ENCODE results near the gene UBAP1L.
"Not testable (repeated sequence)": the region's sequence is repeated elsewhere in the genome, so short reads cannot be mapped to it uniquely, and the experiment has no call there.

Gene UBAP1L

DNA sequence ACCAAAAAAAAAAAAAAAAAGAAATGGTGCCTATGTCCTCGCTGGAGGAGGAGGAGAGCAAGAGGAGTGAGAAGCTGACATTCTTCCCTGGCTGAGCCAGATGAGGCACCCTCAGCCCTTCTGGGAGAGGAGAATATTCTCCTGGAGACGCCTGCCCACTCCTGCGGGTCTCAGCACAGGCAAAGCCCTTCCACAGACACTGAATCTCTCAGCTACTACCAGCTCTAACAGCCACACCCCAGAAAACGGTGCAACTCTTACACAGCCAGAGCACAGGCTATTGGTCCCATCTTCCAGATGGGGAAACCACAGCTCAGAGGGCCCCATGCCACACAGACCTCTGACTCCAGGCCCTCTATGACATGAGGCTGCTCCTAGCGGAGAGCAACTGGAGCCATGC lies 52.9 kb downstream of the UBAP1L start:
- no peak for DNase-seq

DNA sequence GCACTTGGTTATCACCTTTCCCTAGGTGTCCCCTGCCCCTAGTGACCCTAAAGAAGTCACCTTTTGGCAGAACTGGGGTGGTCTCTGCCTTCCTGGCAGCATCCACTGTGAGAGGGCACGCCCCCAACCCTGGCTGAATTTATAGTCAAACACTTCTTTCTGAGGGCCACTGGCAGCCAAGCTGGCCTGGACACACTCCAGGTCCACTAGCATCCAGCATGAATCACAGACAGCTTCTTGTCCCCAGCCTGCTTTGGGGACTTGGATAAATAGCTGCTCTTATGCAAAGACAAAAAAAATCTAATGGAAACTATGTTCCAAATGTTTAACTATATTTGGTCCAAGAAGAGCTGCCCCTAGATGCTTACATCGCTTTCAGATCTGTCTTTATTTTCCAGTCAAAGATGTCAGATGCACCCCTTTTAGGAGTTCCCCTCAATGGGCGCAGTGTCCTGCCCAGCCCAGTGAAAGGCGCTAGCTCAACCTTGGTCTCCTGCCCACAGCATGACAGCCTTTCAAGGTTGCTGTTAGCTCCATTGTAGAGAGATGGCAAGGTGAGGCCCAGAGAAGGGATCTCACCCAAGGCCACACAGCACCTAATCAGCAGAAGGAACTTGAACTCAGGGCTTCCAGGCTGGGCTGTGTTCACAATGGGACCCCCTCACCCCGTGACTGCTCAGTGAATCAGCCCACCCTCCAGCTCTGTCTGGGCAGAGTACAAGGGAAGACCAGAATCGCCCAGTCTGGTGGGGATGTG lies 54.2 kb downstream of the UBAP1L start:
- DNase-seq, result no peak

DNA sequence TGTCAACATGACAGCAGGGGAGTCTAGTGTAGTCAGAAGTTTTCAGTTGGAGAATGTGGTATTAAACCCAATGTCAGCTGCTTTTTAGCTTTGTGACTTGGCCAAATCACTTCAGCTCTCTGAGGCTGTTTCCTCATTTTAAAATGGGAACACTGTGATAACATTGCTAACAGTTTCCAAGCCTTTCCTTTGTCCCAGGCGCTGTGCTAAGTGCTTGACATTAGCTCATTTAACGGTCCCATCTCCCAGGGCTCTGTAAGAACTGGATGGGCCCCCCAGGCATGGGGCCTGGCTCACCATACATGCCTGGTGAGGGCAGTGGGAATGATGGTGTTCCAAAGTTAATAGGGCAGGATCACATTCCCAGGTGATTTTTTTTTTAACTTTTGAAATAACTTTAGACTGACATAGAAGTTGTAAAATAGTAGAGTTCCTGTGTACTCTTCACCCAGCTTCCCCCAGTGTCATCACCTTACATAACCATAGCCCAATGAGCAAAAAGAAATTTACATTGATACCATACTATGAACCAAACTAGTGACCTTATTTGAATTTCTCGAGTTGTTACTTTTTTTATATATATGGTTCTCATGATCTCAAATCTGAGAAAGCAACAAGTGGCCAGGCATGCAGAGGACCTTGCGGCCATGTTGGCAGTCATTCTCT lies 54.9 kb downstream of the UBAP1L start:
- no peak for DNase-seq

DNA sequence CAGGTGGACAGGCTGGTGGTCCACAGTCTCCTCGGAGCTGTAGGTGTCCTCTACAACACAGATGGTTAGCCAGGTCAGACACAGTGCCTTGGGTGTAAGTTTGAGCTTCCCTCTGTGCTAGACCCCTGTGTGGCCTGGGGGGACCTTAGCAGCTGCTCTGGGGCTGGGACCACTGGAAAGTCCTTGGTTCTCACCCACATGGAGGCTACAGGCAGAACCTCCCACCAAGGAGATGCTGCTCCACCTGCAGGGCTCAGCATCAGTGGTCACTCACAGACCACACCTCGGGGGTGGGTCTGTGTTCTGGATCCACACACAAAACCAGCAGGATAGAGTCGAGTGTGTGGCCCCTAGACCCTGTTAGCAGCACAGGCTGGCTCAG lies 55.6 kb downstream of the UBAP1L start:
- no peak for DNase-seq

DNA sequence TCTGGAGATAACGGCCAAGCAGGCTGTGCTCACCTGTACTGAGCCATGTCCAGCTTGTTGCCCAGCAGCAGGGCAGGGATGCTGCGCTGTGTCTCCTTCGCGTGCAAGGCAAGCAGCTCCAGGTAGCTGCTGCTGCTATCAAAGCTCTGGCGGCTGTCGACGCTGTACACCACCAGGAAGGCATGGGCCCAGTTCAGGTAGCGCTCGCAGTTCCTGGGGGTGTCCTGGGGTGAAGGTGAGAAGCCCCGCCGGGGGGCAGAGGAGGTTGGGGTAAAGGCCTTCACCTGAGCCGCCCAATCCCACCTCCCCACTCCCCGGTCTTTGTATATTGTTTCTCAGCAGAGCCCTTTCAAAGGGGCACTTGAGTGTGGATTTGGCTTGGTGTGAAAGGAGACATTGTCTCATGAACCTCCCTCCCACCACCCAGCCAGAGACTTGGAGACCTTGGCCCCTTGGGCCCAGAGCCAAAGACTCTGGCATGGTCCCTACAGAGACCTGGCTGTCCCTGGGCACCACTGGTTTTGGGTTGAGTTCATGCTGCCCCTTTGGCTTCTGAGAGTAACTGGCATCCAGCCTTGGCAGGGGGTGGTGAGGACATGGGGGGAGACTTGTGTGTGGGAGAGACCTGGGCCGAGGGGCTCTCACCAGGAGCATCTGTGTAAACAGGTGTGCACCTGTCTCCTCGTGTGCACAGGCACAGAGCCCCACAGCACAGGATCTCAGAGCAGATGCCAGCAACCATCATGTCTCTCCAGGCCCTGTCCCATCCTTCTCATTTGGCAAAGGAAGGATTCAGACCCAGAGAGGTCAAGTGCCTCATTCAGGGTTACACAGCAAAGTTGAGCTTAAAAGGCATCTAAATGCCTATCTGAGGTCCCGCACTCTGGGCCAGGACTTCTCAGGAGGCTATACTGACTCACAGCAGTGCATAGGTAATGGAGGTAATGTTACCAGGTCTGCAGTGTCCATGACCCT lies 56.3 kb downstream of the UBAP1L start:
- DNase-seq, result no peak

DNA sequence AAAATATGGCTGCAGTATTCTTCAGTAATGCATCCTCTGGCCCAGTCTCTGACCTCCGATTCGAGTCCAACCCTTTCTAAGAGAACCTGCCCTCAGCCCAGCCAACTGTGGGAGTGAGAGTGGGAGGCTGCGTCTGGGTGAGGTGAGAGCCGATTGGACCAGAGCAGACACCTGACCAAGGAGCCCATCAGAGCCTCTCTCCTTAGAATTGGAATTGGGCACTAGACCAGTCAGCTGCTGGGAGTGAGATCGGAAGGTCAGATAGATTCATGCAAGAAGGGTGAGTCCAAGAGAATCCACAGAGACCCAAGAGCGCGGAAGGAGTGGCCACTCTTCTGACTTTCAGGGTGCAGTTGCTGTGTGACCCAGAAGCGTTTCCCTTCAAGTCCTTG lies 57.5 kb downstream of the UBAP1L start:
- DNase-seq, result no peak

DNA sequence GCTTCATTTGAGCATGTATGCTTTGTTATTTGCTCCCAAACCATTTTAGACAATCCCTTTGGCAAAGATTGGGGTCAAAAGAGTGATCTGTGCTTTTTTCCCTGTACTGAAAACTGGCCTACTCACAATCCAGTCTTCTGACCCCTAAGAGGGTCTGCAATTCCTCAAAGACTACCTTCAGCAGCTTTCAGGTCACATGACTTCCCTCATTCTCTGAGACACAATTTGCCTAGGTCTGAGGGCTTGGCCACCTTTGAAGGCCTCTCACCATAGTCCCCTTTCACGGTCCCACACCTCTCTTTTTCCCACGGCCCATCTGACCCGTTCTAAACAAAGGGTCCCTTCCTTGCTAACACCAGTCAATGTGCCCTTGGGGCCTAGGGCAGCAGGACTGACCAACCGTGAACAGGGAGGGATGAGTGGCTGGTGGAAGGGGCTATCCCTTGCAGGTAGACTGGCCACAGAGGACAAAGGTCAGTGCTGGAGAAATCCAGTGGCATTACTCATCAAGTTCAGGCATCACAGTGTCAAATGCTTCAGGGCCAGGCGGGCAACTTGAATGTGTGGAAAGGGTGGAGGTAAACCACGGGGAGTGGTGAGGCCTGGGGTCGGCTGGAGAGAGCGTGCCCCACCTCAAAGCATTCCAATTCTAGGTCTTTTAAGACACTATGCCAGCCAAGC lies 58.0 kb downstream of the UBAP1L start:
- DNase-seq, result no peak

DNA sequence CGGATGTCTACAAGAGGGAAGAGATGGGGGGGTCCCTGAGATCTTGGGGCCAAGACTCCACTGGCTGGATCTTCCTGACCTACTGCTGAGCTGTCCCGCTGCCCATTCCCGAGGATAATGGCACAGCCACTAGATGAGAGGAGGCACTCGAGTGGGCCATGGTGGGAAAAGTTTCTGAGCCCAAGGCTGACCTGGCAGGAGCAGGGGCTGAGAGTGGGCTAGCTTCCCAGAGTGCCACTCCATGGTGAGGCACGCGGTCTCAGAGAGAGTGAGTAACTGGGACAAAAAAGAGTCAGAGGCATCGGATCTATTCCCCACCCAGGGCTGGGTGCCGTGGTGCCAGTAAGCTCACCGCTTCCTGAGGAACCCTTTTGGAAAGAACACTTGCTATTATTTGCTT lies 58.9 kb downstream of the UBAP1L start:
- DNase-seq, result no peak

DNA sequence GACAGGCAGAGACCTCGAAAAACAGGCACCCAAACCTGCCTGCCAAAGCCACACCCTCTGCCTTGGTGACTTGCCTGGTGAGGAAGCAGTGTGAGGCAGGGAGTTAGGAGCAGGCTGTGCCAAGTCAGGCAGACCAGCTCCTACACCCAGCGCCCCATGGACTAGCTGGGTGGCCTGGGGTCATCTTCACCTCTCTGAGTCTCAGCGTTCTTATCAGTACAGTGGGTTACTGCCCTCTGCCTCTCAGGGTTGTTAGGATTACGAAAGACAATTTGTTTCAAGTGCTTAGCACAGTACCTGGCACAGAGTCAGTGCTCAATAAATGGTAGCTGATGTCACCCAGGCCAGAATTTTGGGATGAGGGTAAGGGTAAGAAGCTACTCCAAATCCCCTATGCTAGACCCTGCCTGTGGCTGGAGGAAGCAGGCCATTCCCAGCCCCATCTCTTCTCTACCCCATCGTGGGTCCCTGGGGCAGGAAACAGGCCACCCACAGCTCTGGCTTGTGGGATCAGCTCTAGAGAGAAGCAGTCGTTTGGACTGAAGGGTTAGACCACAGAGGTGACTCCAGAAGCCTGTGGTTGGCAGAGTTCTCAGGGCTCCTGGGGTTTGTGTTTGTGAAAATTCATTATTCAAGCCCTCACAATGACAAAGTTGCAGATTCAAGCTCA lies 59.7 kb downstream of the UBAP1L start:
- no peak for DNase-seq

DNA sequence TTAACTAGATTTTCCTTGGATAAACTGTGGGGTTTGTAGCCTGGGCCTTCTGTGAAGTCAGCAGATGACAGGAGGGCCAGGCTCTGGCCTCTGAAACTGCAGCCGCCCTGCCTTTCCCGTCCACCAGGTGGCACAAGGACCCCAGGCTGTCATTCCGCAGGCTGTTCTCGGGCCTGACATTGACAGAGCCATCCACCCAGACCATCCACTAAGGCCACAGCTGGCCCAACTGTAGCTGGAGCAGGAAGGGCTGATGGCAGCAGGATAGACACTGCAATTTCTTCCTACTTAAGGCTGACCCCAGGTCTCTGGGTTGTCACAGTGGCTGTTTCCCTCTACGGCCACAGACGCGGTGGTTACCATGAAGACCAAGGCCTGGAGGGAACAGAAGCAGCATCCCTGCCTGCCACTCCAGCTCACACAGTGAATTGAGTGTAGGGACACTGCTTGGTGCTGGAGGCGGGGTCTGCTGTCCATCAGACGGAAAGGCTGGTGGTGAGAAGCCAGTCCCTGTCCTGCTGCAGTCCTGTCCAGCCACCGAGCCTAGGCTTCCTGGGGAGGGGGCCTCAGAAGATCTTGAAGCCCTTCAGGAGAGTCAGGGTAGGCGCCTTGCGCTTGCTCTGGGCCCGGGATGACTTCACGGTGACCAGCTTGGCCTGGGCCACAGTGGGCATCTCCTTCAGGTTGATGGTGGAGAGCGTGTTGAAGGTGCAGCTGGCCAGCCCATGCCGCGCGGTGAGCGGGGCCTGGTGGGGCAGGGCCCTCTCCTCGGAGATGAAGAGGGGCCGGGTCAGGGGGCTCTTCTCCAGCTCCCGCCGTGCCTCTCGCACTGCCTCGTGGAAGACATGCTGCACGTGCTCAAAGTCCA lies 60.4 kb downstream of the UBAP1L start:
- DNase-seq, result peak; percentile 40

DNA sequence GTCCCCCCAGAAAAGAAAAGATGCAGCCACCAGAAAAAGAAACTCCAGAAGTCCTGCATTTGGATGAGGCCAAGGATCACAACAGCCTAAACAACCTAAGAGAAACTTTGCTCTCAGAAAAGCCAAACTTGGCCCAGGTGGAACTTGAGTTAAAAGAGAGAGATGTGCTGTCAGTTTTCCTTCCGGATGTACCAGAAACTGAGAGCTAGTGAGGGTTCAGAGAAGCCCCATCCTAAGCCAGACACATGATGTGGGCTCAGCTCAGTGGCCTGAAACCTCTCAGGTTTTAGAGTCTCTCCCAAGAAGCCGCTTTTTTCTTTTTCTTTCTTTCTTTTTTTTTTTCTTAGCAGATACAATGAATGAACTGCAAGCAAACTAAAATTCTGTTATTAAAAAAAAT lies 62.0 kb downstream of the UBAP1L start:
- no peak for DNase-seq

DNA sequence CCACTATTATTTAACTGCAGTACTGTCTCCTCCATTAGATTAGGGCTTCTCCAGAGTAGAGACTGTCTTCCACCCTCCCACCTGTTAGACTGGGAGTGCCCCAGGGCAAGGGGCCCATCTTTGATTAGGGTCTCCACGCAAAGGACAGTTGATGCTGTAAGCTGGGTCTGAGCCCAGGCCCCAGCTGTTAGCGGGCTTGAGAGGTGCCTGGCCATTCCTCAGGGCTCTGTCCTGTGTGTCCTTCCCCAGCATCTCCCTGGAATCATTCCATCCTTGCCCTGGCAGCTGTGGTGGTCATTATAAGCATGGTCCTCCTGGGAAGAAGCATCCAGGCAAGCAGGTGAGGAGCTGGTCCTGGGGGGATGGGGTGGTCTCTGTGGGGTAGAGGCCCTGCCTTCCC lies 63.7 kb downstream of the UBAP1L start:
- no peak for DNase-seq

DNA sequence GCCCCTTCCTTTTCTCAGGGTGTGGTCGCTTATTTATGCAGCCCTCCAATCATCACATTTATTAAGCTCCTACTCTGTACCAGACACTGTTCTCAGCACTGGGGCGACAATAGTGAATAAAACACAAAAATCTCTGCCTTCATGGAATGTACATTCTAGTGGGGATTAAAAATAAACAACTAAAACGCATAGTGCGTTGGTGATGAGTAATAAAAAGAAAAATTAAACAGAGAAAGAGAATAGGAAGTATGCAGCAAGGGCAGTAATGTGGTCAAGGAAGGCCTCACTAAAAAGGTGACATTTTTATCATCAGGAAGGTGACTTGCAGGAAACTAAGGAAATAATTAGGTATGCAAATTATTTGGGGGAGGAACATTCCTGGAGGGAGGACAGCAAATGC lies 64.7 kb downstream of the UBAP1L start:
- no peak for DNase-seq

DNA sequence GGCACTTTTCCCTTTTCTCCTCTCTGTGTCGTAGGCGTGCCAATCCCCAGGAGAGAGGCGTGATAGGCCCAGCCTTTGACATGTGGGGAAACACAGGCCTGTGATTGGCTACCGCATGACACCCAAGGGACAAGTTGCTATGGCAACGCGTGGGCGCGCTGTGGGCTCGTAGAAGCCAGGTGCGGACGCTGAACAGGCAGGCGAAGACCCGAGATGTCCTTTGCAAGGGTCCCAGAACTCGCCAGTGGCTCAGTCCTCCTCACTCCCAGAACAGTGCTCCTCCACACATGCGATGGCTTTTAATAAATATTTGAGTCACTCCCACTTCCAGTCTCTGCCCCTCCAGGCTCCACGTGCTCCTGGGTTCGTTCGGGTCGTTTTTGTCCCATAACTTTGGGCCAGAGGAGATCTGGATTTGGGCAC lies 65.6 kb downstream of the UBAP1L start:
- peak; percentile 100 for DNase-seq

DNA sequence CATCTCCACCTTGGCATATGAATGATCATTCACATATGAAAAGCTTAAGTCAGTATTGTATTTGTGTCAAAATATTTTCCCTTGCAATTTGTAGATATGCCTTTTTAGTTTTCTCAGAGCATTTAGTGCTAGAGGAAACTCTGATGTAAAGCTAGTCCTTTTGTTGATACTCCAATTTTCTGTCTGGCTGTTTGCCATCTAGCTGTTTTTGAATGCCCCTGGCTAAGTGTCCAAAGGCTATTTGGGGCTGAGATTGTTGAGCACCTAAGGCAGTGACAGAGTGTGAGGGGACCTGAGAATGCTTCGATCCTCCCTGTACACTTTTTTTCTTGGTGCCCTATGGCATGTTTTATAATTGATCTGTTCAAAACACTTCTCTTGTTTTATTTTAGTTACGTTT lies 66.8 kb downstream of the UBAP1L start:
- peak; percentile 8 for DNase-seq

DNA sequence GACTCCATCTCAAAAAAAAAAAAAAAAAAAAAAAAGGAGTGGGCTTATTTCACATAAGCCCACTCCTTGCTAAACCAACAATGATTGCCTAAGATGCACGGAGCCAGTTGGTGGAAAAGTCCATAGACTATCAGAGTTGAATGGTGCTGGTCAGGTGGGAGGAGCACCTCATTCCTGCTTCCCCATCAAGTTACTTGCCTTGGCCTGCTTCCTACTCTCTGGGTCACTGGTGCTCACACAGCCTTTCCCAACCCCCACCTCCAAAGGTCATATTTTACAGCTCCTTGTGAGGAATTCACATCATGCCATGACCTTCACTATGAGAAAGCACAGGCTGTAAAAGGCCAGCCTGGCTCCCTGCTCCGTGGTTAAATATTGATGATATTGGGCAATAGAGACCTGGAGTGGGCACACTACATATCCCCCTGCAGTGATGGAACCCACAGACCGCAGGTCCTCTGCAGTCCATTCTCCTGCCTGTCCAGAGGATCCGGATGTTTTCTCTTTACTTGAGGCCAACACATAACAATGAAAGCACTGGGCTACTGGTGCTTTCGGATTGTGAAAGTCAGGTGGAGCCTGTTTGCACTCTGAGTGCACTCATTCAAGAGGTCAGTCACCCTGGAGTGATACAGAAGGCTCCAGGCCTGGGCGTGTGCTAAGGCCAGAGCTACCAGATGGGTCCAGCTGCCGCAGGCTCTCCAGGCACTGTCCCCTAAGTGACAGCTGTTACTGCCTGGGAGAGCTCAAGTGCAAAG lies 70.1 kb downstream of the UBAP1L start, which contains the start of gene SLC51B:
Gene SLC51B (plus strand): TSS at position 664 of the 758 bp plus-strand sequence. CDS start 4,618 bp downstream, outside the sequence.
- DNase-seq, result no peak

DNA sequence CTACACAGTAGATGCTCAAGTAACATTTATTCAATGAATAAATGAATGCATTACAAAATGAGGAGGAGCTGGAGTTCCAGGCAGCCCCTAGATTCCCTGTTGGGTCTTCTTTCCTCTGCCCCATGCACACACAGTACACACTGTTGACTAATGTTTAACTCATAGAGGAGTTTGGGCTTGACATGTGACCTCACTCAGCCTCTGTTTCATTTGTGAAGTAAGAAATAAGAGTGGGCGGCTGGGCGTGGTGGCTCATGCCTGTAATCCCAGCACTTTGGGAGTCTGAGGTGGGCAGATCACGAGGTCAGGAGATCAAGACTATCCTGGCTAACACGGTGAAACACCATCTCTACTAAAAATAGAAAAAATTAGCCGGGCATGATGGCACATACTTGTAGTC lies 70.8 kb downstream of the UBAP1L start:
- not testable (repeated sequence) for DNase-seq

DNA sequence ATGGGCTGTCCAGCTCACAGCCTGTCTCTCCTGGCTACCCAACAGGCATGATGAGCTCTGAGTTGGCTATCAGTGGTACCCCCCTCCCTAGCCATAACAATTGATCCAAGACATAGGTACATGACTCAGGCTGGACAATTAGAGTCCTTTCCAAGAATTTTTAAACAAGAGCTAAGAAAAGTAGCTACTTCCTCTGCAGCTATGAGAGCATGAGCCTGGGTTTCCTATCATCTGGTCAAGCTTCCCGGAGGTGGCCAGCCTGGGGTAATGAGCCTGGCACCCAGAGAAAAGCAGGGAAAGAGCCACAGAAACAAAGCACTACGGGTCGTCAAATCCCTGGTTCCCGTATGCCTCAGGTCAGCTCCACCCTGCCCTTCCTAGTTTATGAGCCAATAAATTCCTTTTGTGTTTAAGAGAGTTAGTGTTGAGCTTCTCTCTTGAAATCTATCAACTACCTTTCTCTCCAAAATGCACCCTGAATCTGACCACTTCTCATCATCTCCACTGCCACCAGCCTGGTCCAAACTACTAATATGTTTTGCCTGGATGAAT lies 72.1 kb downstream of the UBAP1L start:
- DNase-seq, result no peak

All from NCI-H1105 (cell line).